B cell (primary cell): ENCODE measurements around the gene PVR. TPM values are rescaled to one million over a fixed set of nuclear protein-coding genes. Genes with fewer than 3 reads are reported as not detected.
"Not testable (repeated sequence)": the region's sequence is repeated elsewhere in the genome, so short reads cannot be mapped to it uniquely, and the experiment has no call there.

Experiments used
- ATAC-seq: fragments of 200-7000 bp; cut with Tn5 transposase; one replicate; pipeline ENCODE4 v1.10.0; 2021; ENCODE audit warnings: low read depth, mild to moderate bottlenecking, moderate number of reproducible peaks, moderate library complexity
- CTCF ChIA-PET: fragments of 350-600 bp; sonication (Branson Sonifier 250); formaldehyde crosslinking; loops from one replicate; lab custom pipeline; 2021; ENCODE audit warnings: antibody characterized with exemption, inconsistent platforms; lab: Charles Lee
- POLR2A ChIA-PET: fragments of 350-600 bp; sonication (Branson Sonifier 250); formaldehyde crosslinking; loops from one replicate; lab custom pipeline; 2021; ENCODE audit warnings: antibody characterized with exemption; lab: Charles Lee
- DNase-seq: peaks from one replicate; pipeline ENCODE4 v3.0.0; 2013
- H2AFZ ChIP-seq: 2 replicates; pipeline ENCODE4 v1.6.1; 2012; ENCODE audit warnings: mild to moderate bottlenecking, low read depth, low read length; ENCODE audit not compliant: insufficient read depth, poor library complexity, severe bottlenecking
- H3K27ac ChIP-seq, 2 donors: 1 replicate in 1 of 2; 2 replicates in 1 of 2; pipeline ENCODE4 v1.5.1; 2012 to 2013; ENCODE audit warnings: low read length in 2 of 2, mild to moderate bottlenecking in 2 of 2, moderate library complexity in 1 of 2
- H3K27me3 ChIP-seq, 4 experiments: fragments of 200-600 bp in 1 of 4; sonication (generic) in 1 of 4; replicated peaks in 1 of 4; 1 replicate in 2 of 4; 2 replicates in 2 of 4; pipeline versions ENCODE4 v1.6.1 to v1.7.0; 2013 to 2016; ENCODE audit warnings: low read length in 3 of 4, mild to moderate bottlenecking in 2 of 4, mixed read lengths in 1 of 4, moderate library complexity in 1 of 4; ENCODE audit not compliant: insufficient read depth in 4 of 4, control insufficient read depth in 3 of 4; ENCODE audit errors: control extremely low read depth in 1 of 4
- H3K36me3 ChIP-seq, 2 experiments: replicated peaks in 1 of 2; 1 replicate in 1 of 2; 2 replicates in 1 of 2; pipeline versions ENCODE4 v1.6.1 to v1.7.1; 2013; ENCODE audit warnings: low read length in 1 of 2; ENCODE audit not compliant: insufficient read depth in 2 of 2, control insufficient read depth in 1 of 2; ENCODE audit errors: control extremely low read depth in 1 of 2, extremely low read depth in 1 of 2
- H3K4me1 ChIP-seq, 2 donors: fragments of 200-600 bp in 1 of 2; sonication (generic) in 1 of 2; 1 replicate in 1 of 2; 2 replicates in 1 of 2; pipeline versions ENCODE4 v1.5.1 to v1.6.1; 2013 to 2017; ENCODE audit warnings: low read length in 2 of 2; ENCODE audit not compliant: control insufficient read depth in 2 of 2, insufficient read depth in 2 of 2
- H3K4me2 ChIP-seq: replicated peaks from 2 replicates; pipeline ENCODE3; 2012; ENCODE audit warnings: mild to moderate bottlenecking, low read depth, low read length; ENCODE audit not compliant: poor library complexity, severe bottlenecking
- H3K4me3 ChIP-seq, 5 experiments: fragments of 200-600 bp in 1 of 5; sonication (generic) in 1 of 5; 1 replicate in 3 of 5; 2 replicates in 2 of 5; pipeline versions ENCODE4 v1.5.1 to v1.7.0; 2011 to 2016; ENCODE audit warnings: low read length in 4 of 5, mild to moderate bottlenecking in 4 of 5, low read depth in 2 of 5, control low read depth in 1 of 5, moderate library complexity in 1 of 5; ENCODE audit not compliant: insufficient read depth in 1 of 5; ENCODE audit errors: control extremely low read depth in 1 of 5, extremely low read depth in 1 of 5
- H3K79me2 ChIP-seq: fragments of 200-600 bp; sonication (generic); one replicate; pipeline ENCODE4 v1.6.0; 2016; ENCODE audit warnings: low read length; ENCODE audit not compliant: control insufficient read depth, insufficient read depth
- H3K9ac ChIP-seq: fragments of 200-600 bp; sonication (generic); 2 replicates; pipeline ENCODE4 v1.6.1; 2017; ENCODE audit warnings: mild to moderate bottlenecking, low read length, moderate library complexity
- H3K9me3 ChIP-seq, 3 donors: one replicate each; pipeline versions ENCODE4 v1.6.1 to v1.7.1; 2013; ENCODE audit warnings: low read length in 2 of 3; ENCODE audit not compliant: control insufficient read depth in 2 of 3, insufficient read depth in 1 of 3; ENCODE audit errors: control extremely low read depth in 1 of 3
- H4K20me1 ChIP-seq: 2 replicates; pipeline ENCODE4 v1.6.0; 2012; ENCODE audit warnings: mild to moderate bottlenecking, low read length; ENCODE audit not compliant: insufficient read depth, control insufficient read depth, poor library complexity, severe bottlenecking
- H3K27ac Mint-ChIP-seq: one replicate; pipeline ENCODE4 v1.8.0; 2021; ENCODE audit warnings: mixed read lengths
- H3K27me3 Mint-ChIP-seq: one replicate; pipeline ENCODE4 v1.8.0; 2021; ENCODE audit warnings: mixed read lengths
- H3K4me1 Mint-ChIP-seq: one replicate; pipeline ENCODE4 v1.8.0; 2021; ENCODE audit warnings: mixed read lengths
- H3K4me3 Mint-ChIP-seq: one replicate; pipeline ENCODE4 v1.8.0; 2021; ENCODE audit warnings: mixed read lengths
- H3K9me3 Mint-ChIP-seq: one replicate; pipeline ENCODE4 v1.8.0; 2022; ENCODE audit warnings: mixed read lengths; ENCODE audit not compliant: insufficient read depth
- EZH2 ChIP-seq: IDR thresholded peaks from 2 replicates; pipeline ENCODE4 v1.6.1; 2012; ENCODE audit warnings: borderline replicate concordance, low read depth, mild to moderate bottlenecking, moderate library complexity, low read length; ENCODE audit not compliant: insufficient read depth, poor library complexity, severe bottlenecking
- WGBS: methylation state at CpG from one replicate; pipeline ENCODE4 v1.1.5; 2013; ENCODE audit warnings: missing lambda C conversion rate; ENCODE audit not compliant: insufficient coverage; 5-methylcytosine and 5-hydroxymethylcytosine counted together
- intact Hi-C: fragments of 100-400 bp; cut with micrococcal nuclease; formaldehyde crosslinking; loops from one replicate; pipeline ENCODE4 v1.10.0; 2022
- polyA plus RNA-seq: library from polyadenylated mRNA; depleted of rRNA; stranded (reverse); fragments of >200 nt; gene quantifications from 2 replicates; pipeline ENCODE4 v1.2.3, GENCODE V29; 2012
- total RNA-seq, 2 donors: library from RNA; stranded (reverse); fragments of 120-200 nt in 1 of 2; gene quantifications; 1 replicate in 1 of 2; 2 replicates in 1 of 2; pipeline versions ENCODE4 v1.2.3 to v1.2.4, GENCODE V29; 2013 to 2022
- TF ChIP-seq, protein P1 (sequence below): fragments of 200-600 bp; IDR thresholded peaks from one replicate; pipeline ENCODE4 v1.8.0; 2022; ENCODE audit warnings: antibody characterized with exemption, mild to moderate bottlenecking

Gene PVR
- total and polyA plus RNA-seq, 2 donors (not counting 1 experiment from before 2014, with no cell fraction given) = 0.09 to 0.67 TPM

DNA sequence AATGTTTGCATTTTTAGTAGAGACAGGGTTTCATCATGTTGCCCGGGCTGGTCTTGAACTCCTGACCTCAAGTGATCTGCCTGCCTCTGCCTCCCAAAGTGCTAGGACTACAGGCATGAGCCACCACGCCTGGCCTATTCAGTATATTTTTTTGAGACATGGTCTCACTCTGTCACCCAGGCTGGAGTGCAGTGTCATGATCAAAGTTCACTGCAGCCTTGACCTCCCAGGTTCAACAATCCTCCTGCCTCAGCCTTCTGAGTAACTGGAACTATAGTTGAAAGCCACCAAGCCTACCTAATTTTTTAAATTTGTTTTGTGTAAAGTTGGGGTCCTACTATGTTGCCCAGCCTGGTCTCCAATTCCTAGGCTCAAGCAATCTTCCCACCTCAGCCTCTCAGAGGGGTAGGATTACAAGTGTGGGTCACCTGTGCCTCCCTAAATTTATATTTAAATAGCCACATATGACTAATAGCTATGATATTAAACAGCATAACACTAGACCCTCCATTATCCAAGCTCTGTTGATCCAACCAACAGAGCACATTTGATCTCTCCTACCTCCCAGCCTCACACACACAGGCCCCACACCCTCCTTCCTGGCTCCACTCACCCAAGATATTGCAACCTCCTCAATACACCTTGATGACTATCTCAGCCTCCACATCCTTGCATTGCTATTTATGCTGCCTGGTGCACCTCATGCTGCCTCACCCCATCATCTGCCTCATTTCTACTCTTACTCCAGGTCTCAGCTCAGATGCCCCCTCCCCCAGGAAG lies 25.5 kb downstream of the PVR start:
- Histone ChIP-seq H3K4me3 (no peak overlapping the region), H2AFZ (no peak overlapping the region), H3K79me2 (no peaks in the 10 kb centered on the region), H4K20me1 (no peaks in the 10 kb centered on the region), H3K4me2 (no peak overlapping the region), H3K36me3 (no peaks in the 10 kb centered on the region), H3K4me1 (no peaks in the 10 kb centered on the region), H3K9ac (no peak overlapping the region), H3K9me3 (peaks cover 0 to 8% (median 0%) of the 10 kb centered on the region in 3 donors), H3K27ac (no peak overlapping the region), H3K27me3 (no peaks in the 10 kb centered on the region)
- no peak overlapping the region for H3K27ac Mint-ChIP-seq
- peaks cover 5% of the 10 kb centered on the region for H3K27me3 Mint-ChIP-seq
- intact Hi-C loops = no loop called here
- POLR2A ChIA-PET = no interaction called here
- peaks cover 2% of the 10 kb centered on the region for H3K9me3 Mint-ChIP-seq
- no peak for TF ChIP-seq EZH2
- TF ChIP-seq, protein P1, sequence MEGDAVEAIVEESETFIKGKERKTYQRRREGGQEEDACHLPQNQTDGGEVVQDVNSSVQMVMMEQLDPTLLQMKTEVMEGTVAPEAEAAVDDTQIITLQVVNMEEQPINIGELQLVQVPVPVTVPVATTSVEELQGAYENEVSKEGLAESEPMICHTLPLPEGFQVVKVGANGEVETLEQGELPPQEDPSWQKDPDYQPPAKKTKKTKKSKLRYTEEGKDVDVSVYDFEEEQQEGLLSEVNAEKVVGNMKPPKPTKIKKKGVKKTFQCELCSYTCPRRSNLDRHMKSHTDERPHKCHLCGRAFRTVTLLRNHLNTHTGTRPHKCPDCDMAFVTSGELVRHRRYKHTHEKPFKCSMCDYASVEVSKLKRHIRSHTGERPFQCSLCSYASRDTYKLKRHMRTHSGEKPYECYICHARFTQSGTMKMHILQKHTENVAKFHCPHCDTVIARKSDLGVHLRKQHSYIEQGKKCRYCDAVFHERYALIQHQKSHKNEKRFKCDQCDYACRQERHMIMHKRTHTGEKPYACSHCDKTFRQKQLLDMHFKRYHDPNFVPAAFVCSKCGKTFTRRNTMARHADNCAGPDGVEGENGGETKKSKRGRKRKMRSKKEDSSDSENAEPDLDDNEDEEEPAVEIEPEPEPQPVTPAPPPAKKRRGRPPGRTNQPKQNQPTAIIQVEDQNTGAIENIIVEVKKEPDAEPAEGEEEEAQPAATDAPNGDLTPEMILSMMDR = no peak
- DNase-seq = no peak
- no peak overlapping the region for H3K4me3 Mint-ChIP-seq
- no peaks in the 10 kb centered on the region for H3K4me1 Mint-ChIP-seq
- CTCF ChIA-PET = interaction anchor here (0.6 kb wide), 1 partner anchor 275 kb away, joined by 4 read pairs; no protein-coding TSS in a partner anchor
- ATAC-seq = no peak
- 93% methylated on average over 2 of the region's 2 CpGs for WGBS

DNA sequence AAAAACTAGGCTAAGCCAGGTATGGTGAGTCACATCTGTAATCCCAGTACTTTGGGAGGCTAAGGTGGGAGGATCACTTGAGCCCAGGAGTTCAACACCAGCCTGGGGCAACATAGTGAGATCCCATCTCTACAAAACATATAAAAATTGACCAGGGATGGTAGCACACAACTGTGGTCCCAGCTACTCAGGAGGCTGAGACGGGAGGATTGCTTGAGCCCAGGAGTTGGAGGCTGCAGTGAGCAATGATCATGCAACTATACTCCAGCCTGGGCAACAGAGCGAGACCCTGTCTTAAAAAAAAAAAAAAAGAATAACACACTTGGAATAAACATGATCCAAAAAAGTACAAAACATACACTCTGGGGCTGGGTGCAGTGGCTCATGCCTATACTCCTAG lies 26.3 kb downstream of the PVR start:
- H3K9me3 Mint-ChIP-seq, H3K4me3 ChIP-seq, H3K9me3 ChIP-seq, intact Hi-C loops, H2AFZ ChIP-seq, H3K9ac ChIP-seq, H3K4me1 ChIP-seq, H3K4me3 Mint-ChIP-seq, H3K27me3 Mint-ChIP-seq, POLR2A ChIA-PET, CTCF ChIA-PET, H3K4me2 ChIP-seq, H3K27ac ChIP-seq, H3K27me3 ChIP-seq, H3K27ac Mint-ChIP-seq, H3K4me1 Mint-ChIP-seq, DNase-seq, H3K36me3 ChIP-seq, H3K79me2 ChIP-seq, H4K20me1 ChIP-seq, ATAC-seq: not testable (repeated sequence)
- 100% methylated on average over 1 of the region's 2 CpGs for WGBS
